Endothelial cell of umbilical vein (primary cell): Measurements from ENCODE around the gene DAB2IP. TPM values are rescaled to one million over a fixed set of nuclear protein-coding genes. Genes with fewer than 3 reads are reported as not detected.

ENCODE experiments used
- BruUV-seq: library from RNA; stranded (reverse); fragments of 400-500 nt; replicated peaks from 2 replicates; lab custom pipeline; 2021; lab: Mats Ljungman, UMichigan
- CTCF ChIA-PET: fragments of 300-600, 350-600 bp; sonication (Branson Sonifier 250); formaldehyde crosslinking; loops from one replicate; lab custom pipeline; 2021; ENCODE audit warnings: antibody characterized with exemption, inconsistent platforms; lab: Charles Lee
- POLR2A ChIA-PET: fragments of 300-600, 350-600 bp; sonication (Branson Sonifier 250); formaldehyde crosslinking; loops from one replicate; lab custom pipeline; 2021; ENCODE audit warnings: antibody characterized with exemption, inconsistent platforms; lab: Charles Lee
- DNase-seq: peaks from one replicate; pipeline ENCODE4 v3.0.0-alpha.2; 2011; ENCODE audit warnings: low read depth, low spot score
- FAIRE-seq: peaks from 2 replicates; lab custom pipeline; 2011; peaks lifted over from hg19 to GRCh38; lab: Jason Lieb, UNC
- H2AFZ ChIP-seq: 2 replicates; pipeline ENCODE4 v1.6.0; 2012; ENCODE audit warnings: low read depth, low read length, control low read depth, inconsistent platforms
- H3K27ac ChIP-seq: 2 replicates; pipeline ENCODE4 v1.5.1; 2011; ENCODE audit warnings: low read depth, mild to moderate bottlenecking, control low read depth, low read length, moderate library complexity; ENCODE audit not compliant: insufficient read depth
- H3K27me3 ChIP-seq, 2 experiments: 2 replicates each; pipeline versions ENCODE4 v1.6.0 to v1.6.1; 2011; ENCODE audit warnings: low read length in 2 of 2, mixed read lengths in 1 of 2; ENCODE audit not compliant: control insufficient read depth in 2 of 2, insufficient read depth in 2 of 2
- H3K36me3 ChIP-seq, 2 experiments: 2 replicates in 1 of 2; 3 replicates in 1 of 2; pipeline ENCODE4 v1.5.1; 2011; ENCODE audit warnings: low read length in 2 of 2, mild to moderate bottlenecking in 1 of 2, moderate library complexity in 1 of 2; ENCODE audit not compliant: control insufficient read depth in 2 of 2, insufficient read depth in 2 of 2; ENCODE audit errors: extremely low read depth in 1 of 2
- H3K4me1 ChIP-seq: 3 replicates; pipeline ENCODE4 v1.5.1; 2011; ENCODE audit warnings: mild to moderate bottlenecking, low read length; ENCODE audit not compliant: control insufficient read depth, insufficient read depth; ENCODE audit errors: extremely low read depth
- H3K4me2 ChIP-seq: 2 replicates; pipeline ENCODE4 v1.6.1; 2011; ENCODE audit warnings: low read length, control low read depth, mixed read lengths; ENCODE audit not compliant: insufficient read depth
- H3K4me3 ChIP-seq, 3 experiments: fragments of 200-600 bp in 1 of 3; sonication (generic), shearing (Covaris generic) in 1 of 3; replicated peaks in 1 of 3; 2 replicates each; pipeline ENCODE4 v1.5.1; 2011 to 2016; ENCODE audit warnings: control low read depth in 3 of 3, low read length in 3 of 3, mild to moderate bottlenecking in 2 of 3, inconsistent platforms in 1 of 3, low read depth in 1 of 3, moderate library complexity in 1 of 3; ENCODE audit not compliant: insufficient read depth in 1 of 3
- H3K79me2 ChIP-seq: 2 replicates; pipeline ENCODE4 v1.6.0; 2012; ENCODE audit warnings: low read length, inconsistent platforms; ENCODE audit not compliant: control insufficient read depth, insufficient read depth
- H3K9ac ChIP-seq: replicated peaks from 2 replicates; pipeline ENCODE3; 2011; ENCODE audit warnings: low read length, control low read depth; ENCODE audit not compliant: insufficient read depth; ENCODE audit errors: extremely low read depth
- H3K9me1 ChIP-seq: replicated peaks from 3 replicates; pipeline ENCODE4 v1.6.0; 2011; ENCODE audit warnings: mild to moderate bottlenecking, low read length; ENCODE audit not compliant: control insufficient read depth, insufficient read depth; ENCODE audit errors: extremely low read depth
- H3K9me3 ChIP-seq: replicated peaks from 2 replicates; pipeline ENCODE4 v1.5.1; 2012; ENCODE audit warnings: low read length, inconsistent platforms; ENCODE audit not compliant: control insufficient read depth, insufficient read depth
- H4K20me1 ChIP-seq: replicated peaks from 2 replicates; pipeline ENCODE3; 2011; ENCODE audit warnings: mild to moderate bottlenecking, low read length; ENCODE audit not compliant: control insufficient read depth, insufficient read depth; ENCODE audit errors: extremely low read depth
- EZH2 ChIP-seq: IDR thresholded peaks from 2 replicates; pipeline ENCODE4 v1.6.1; 2012; ENCODE audit warnings: borderline replicate concordance, low read depth, mild to moderate bottlenecking, moderate library complexity, low read length, inconsistent platforms; ENCODE audit not compliant: severe bottlenecking
- FOS ChIP-seq: IDR thresholded peaks from 2 replicates; pipeline ENCODE4 v1.6.1; 2011; ENCODE audit warnings: mild to moderate bottlenecking, low read length, moderate library complexity, borderline replicate concordance; ENCODE audit not compliant: insufficient read depth
- GATA2 ChIP-seq: IDR thresholded peaks from 2 replicates; pipeline ENCODE4 v1.7.0; 2011; ENCODE audit warnings: low read depth, mild to moderate bottlenecking, moderate library complexity, mixed read lengths, low read length; ENCODE audit not compliant: insufficient read length, insufficient read depth
- JUN ChIP-seq: IDR thresholded peaks from 2 replicates; pipeline ENCODE4 v1.6.1; 2011; ENCODE audit warnings: borderline replicate concordance, low read depth; ENCODE audit not compliant: insufficient read length, insufficient read depth
- MYC ChIP-seq: IDR thresholded peaks from one replicate; pipeline ENCODE4 v1.6.1; 2011; ENCODE audit warnings: mild to moderate bottlenecking, low read depth, low read length
- POLR2A ChIP-seq: IDR thresholded peaks from 2 replicates; pipeline ENCODE4 v1.6.1; 2012; ENCODE audit warnings: low read depth, mild to moderate bottlenecking, control low read depth, low read length
- POLR2AphosphoS5 ChIP-seq: IDR thresholded peaks from 2 replicates; pipeline ENCODE4 v1.6.1; 2012; ENCODE audit warnings: low read depth, mild to moderate bottlenecking, control low read depth, low read length, moderate library complexity; ENCODE audit not compliant: insufficient read depth
- dilution Hi-C: fragments of 300-500 bp; cut with MboI; formaldehyde crosslinking; loops from one replicate; pipeline ENCODE4 v1.15.0; 2019; ENCODE audit warnings: low sequenced_read_pairs; ENCODE audit not compliant: extremely low pct_ligation_motif_present
- intact Hi-C: fragments of 100-400 bp; cut with micrococcal nuclease; formaldehyde crosslinking; loops from one replicate; pipeline ENCODE4 v1.10.0; 2022
- polyA plus RNA-seq, 4 experiments: library from polyadenylated mRNA; depleted of rRNA in 3 of 4; stranded (reverse) in 3 of 4; unstranded in 1 of 4; fragments of >200 nt; gene quantifications; 2 replicates each; pipeline versions ENCODE4 v1.2.1 to v1.2.3, GENCODE V29; 2011 to 2012; ENCODE audit warnings: missing spikeins in 1 of 4
- total RNA-seq: library from RNA; stranded (reverse); gene quantifications from 2 replicates; pipeline ENCODE4 v1.2.3, GENCODE V29; 2021
- TF ChIP-seq, protein P1 (sequence below): IDR thresholded peaks from 2 replicates; pipeline ENCODE4 v1.6.1; 2011; ENCODE audit not compliant: insufficient read depth, insufficient read length
- TF ChIP-seq, protein P2 (sequence below), 2 donors: IDR thresholded peaks; 1 replicate in 1 of 2; 2 replicates in 1 of 2; pipeline ENCODE4 v1.5.1; 2011; ENCODE audit warnings: low read length in 2 of 2, mild to moderate bottlenecking in 2 of 2, moderate library complexity in 2 of 2, control low read depth in 1 of 2, inconsistent platforms in 1 of 2, low read depth in 1 of 2; ENCODE audit not compliant: insufficient read depth in 1 of 2; ENCODE audit errors: extremely low read depth in 1 of 2

The DAB2IP gene
- total and polyA plus RNA-seq, 2 donors (not counting 3 experiments of a cell fraction or from before 2014, with no cell fraction given) = 29.2 to 53.6 TPM

DNA sequence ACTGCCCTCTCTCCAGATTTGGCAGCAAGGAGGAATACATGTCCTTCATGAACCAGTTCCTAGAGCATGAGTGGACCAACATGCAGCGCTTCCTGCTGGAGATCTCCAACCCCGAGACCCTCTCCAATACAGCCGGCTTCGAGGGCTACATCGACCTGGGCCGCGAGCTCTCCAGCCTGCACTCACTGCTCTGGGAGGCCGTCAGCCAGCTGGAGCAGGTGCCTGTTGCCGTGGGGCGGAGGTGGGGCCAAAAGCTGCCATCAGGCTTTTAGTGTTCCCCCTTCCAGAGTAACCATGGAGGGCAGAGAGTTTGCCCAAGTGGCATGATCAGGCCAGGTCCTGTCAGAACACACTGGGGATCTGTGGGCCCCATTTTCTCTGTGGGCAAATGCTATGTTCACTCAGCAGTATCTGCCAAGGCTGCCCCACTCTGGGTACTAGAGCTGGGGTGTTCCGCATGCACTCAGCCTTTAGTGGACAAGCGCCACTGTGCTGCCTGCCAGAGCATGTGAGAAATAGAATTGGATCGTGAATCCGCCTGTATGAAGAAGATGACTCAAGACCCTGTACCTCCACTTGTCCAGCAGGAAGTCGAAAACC lies 117.1 kb downstream of the DAB2IP start:
- H3K9ac ChIP-seq = no peak overlapping the region
- H3K27ac ChIP-seq = no peak overlapping the region
- no peaks in the 10 kb centered on the region for H3K9me3 ChIP-seq
- no peak overlapping the region for H3K4me3 ChIP-seq
- TF ChIP-seq POLR2A (no peak), POLR2AphosphoS5 (no peak), GATA2 (no peak), EZH2 (no peak), JUN (no peak), MYC (no peak), FOS (no peak)
- TF ChIP-seq, protein P1, sequence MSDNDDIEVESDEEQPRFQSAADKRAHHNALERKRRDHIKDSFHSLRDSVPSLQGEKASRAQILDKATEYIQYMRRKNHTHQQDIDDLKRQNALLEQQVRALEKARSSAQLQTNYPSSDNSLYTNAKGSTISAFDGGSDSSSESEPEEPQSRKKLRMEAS = no peak
- TF ChIP-seq, protein P2, sequence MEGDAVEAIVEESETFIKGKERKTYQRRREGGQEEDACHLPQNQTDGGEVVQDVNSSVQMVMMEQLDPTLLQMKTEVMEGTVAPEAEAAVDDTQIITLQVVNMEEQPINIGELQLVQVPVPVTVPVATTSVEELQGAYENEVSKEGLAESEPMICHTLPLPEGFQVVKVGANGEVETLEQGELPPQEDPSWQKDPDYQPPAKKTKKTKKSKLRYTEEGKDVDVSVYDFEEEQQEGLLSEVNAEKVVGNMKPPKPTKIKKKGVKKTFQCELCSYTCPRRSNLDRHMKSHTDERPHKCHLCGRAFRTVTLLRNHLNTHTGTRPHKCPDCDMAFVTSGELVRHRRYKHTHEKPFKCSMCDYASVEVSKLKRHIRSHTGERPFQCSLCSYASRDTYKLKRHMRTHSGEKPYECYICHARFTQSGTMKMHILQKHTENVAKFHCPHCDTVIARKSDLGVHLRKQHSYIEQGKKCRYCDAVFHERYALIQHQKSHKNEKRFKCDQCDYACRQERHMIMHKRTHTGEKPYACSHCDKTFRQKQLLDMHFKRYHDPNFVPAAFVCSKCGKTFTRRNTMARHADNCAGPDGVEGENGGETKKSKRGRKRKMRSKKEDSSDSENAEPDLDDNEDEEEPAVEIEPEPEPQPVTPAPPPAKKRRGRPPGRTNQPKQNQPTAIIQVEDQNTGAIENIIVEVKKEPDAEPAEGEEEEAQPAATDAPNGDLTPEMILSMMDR (IDR thresholded peaks at IDR 0.05; ENCODE audit: extremely low read depth in 1 of 2, insufficient read depth in 1 of 2, low read depth in 1 of 2, low read length in 2 of 2) = no peak
- H2AFZ ChIP-seq = no peak overlapping the region
- H3K27me3 ChIP-seq = no peaks in the 10 kb centered on the region
- POLR2A ChIA-PET = no interaction called here
- no TSS peak for BruUV-seq
- intact Hi-C loops = no loop called here
- CTCF ChIA-PET = no interaction called here
- H3K79me2 ChIP-seq = no peaks in the 10 kb centered on the region
- DNase-seq (no peak), FAIRE-seq (no peak)
- H3K4me1 ChIP-seq = peaks cover 28% of the 10 kb centered on the region
- no peaks in the 10 kb centered on the region for H3K9me1 ChIP-seq
- H3K4me2 ChIP-seq = no peak overlapping the region
- dilution Hi-C loops = no loop called here
- peaks cover 0 to 40% of the 10 kb centered on the region in 2 experiments for H3K36me3 ChIP-seq
- H4K20me1 ChIP-seq = no peaks in the 10 kb centered on the region
